H1 (cell line): ENCODE measurements around the gene LPP. TPM values are rescaled to one million over a fixed set of nuclear protein-coding genes. Genes with fewer than 3 reads are reported as not detected.

ENCODE experiments used
- BRCA1 ChIP-seq: IDR thresholded peaks from 2 replicates; pipeline ENCODE4 v1.6.1; 2012; ENCODE audit warnings: low read depth, low read length, improper control_type of control experiment
- EGR1 ChIP-seq: IDR thresholded peaks from 2 replicates; pipeline ENCODE4 v1.6.1; 2011; ENCODE audit warnings: low read depth, low read length, borderline replicate concordance
- EP300 ChIP-seq, 2 experiments: IDR thresholded peaks; 1 replicate in 1 of 2; 2 replicates in 1 of 2; pipeline ENCODE4 v1.6.1; 2011 to 2012; ENCODE audit warnings: low read depth in 2 of 2, low read length in 2 of 2, mild to moderate bottlenecking in 2 of 2, borderline replicate concordance in 1 of 2, inconsistent platforms in 1 of 2, moderate library complexity in 1 of 2
- HDAC6 ChIP-seq: IDR thresholded peaks from one replicate; pipeline ENCODE4 v1.7.1; 2012; ENCODE audit warnings: low read depth, mild to moderate bottlenecking, inconsistent platforms, low read length, moderate library complexity
- JUN ChIP-seq: IDR thresholded peaks from 2 replicates; pipeline ENCODE4 v1.6.1; 2011; ENCODE audit warnings: low read depth, mild to moderate bottlenecking, improper control_type of control experiment, low read length
- NANOG ChIP-seq: IDR thresholded peaks from 2 replicates; pipeline ENCODE4 v1.6.1; 2011; ENCODE audit warnings: low read length, low read depth, mild to moderate bottlenecking, inconsistent platforms; ENCODE audit not compliant: insufficient read depth, poor library complexity, severe bottlenecking
- NRF1 ChIP-seq: IDR thresholded peaks from 2 replicates; pipeline ENCODE4 v1.6.1; 2011; ENCODE audit warnings: mild to moderate bottlenecking, low read depth, low read length, improper control_type of control experiment
- RFX5 ChIP-seq: IDR thresholded peaks from 2 replicates; pipeline ENCODE4 v1.6.1; 2011; ENCODE audit warnings: low read depth, low read length, improper control_type of control experiment, borderline replicate concordance
- SP2 ChIP-seq: IDR thresholded peaks from 2 replicates; pipeline ENCODE4 v1.6.1; 2012; ENCODE audit warnings: mild to moderate bottlenecking, low read length, inconsistent platforms
- TBP ChIP-seq: IDR thresholded peaks from 2 replicates; pipeline ENCODE4 v1.6.1; 2011; ENCODE audit warnings: low read depth, low read length, improper control_type of control experiment
- polyA plus RNA-seq, 7 experiments: library from polyadenylated mRNA; depleted of rRNA in 3 of 7; stranded (reverse) in 5 of 7; unstranded in 2 of 7; fragments of >200 nt in 5 of 7; fragments of 200-250 nt in 2 of 7; gene quantifications; 1 replicate in 5 of 7; 2 replicates in 1 of 7; 4 replicates in 1 of 7; pipeline versions ENCODE4 v1.2.1 to v1.2.3, GENCODE V29; 2011 to 2013; ENCODE audit warnings: missing spikeins in 2 of 7, mixed read lengths in 2 of 7
- total RNA-seq: library from RNA; stranded (reverse); fragmentation: NEBNext Ultra II Directional; extraction: Animal tissue kit (Norgen Biotek cat#: 25700); gene quantifications from 2 replicates; pipeline ENCODE4 v1.2.1, GENCODE V29; 2021

Gene LPP
- total and polyA plus RNA-seq, 2 of the 8 experiments (the other 6 are each of a cell fraction or from before 2014, with no cell fraction given): 10.0 to 53.3 TPM

DNA sequence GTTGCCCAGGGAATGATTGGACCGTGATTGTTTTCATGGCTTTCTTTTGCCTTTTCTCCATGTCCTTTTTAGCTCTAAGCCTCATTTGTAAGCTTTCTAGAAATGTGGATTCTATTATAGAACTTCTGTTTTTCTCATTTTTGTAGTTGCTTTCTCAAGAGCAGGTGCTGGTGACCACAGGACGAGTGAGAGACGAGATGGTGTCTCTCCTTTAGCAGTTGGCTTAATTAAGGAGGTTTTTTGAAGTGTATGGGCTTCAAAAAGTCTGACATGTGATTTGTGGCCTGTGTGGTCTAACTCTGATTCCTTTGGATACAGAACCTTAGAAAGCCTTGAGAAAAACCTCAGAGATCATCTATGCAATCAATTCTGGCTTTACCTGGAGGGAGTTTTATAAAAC, 292.8 kb downstream of the LPP start (continued):
- TF ChIP-seq NANOG (no peak), EGR1 (no peak), SP2 (no peak), RFX5 (no peak), BRCA1 (no peak), JUN (no peak), EP300 (IDR thresholded peaks at IDR 0.05; ENCODE audit: borderline replicate concordance in 1 of 2, low read depth in 2 of 2, low read length in 2 of 2) (no peak), NRF1 (no peak), HDAC6 (no peak), TBP (no peak)
